ENCODE measurements around the gene IFI16. TPM values are rescaled to one million over a fixed set of nuclear protein-coding genes. Genes with fewer than 3 reads are reported as not detected.

The IFI16 gene
- total RNA-seq, 1 experiment from 2014 or later, result 139 TPM

DNA sequence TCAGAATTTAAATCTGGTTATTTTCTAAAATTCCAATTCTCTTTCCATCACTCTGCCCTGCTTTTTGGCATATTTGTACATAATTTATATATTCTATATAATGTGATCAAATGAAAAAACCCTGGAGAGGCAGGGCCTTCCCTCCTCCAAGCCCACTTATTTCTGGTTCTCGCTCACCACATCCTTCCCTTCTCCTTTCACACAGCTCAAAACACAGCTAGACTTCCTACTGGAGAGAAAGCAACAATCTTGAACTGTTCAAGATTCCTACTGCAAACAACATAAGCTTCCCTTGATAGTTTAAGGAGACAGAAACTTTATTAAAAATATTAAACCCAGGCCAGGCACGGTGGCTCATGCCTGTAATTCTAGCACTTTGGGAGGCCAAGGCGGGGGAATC is 74.4 kb downstream of the IFI16 start:
- BruUV-seq (replicated peaks), result no TSS peak
- Mint-ChIP-seq H3K4me3 (ENCODE audit: unreplicated experiment) (no peak overlapping the region), H3K36me3 (ENCODE audit: insufficient read depth, unreplicated experiment) (no peaks in the 10 kb centered on the region), H3K27me3 (ENCODE audit: insufficient read depth, unreplicated experiment) (no peaks in the 10 kb centered on the region), H3K9me3 (ENCODE audit: unreplicated experiment) (no peaks in the 10 kb centered on the region), H3K4me1 (ENCODE audit: insufficient read depth, unreplicated experiment) (peaks cover 12% of the 10 kb centered on the region), H3K27ac (ENCODE audit: low read depth, unreplicated experiment) (no peak overlapping the region)
- ChIA-PET POLR2A (no interaction called here), CTCF (interaction anchor here (0.5 to 3.5 kb wide), 3 partner anchors 12 to 1050 kb away, joined by 3 to 43 read pairs (median 4); no protein-coding TSS in a partner anchor)
- TF ChIP-seq, protein P1, sequence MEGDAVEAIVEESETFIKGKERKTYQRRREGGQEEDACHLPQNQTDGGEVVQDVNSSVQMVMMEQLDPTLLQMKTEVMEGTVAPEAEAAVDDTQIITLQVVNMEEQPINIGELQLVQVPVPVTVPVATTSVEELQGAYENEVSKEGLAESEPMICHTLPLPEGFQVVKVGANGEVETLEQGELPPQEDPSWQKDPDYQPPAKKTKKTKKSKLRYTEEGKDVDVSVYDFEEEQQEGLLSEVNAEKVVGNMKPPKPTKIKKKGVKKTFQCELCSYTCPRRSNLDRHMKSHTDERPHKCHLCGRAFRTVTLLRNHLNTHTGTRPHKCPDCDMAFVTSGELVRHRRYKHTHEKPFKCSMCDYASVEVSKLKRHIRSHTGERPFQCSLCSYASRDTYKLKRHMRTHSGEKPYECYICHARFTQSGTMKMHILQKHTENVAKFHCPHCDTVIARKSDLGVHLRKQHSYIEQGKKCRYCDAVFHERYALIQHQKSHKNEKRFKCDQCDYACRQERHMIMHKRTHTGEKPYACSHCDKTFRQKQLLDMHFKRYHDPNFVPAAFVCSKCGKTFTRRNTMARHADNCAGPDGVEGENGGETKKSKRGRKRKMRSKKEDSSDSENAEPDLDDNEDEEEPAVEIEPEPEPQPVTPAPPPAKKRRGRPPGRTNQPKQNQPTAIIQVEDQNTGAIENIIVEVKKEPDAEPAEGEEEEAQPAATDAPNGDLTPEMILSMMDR (IDR thresholded peaks at IDR 0.05; ENCODE audit: unreplicated experiment), result no peak
- no peak for DNase-seq (ENCODE audit: unreplicated experiment)
- intact Hi-C loops (cut with micrococcal nuclease), result no loop called here

DNA sequence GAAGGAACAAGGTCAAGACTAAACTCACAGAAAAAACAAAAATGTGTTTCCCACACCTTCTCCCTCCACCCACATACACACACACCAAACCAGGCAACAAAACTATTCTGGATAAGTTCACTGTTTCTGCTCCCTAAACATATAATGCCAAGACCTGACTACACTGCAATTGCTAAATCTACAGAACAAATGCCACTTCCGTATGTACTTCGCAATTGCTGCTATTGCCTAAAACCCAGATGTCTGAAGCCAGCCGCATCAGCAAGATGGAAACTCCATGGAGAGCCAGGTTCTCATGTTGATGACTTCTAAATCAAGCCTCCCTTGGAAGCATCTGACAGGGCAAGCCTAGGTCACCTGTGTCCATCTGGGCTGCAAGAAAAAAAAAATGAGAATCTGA is 75.2 kb downstream of the IFI16 start:
- ChIA-PET CTCF (interaction anchor here (1.5 to 3.5 kb wide), 2 partner anchors 9 to 12 kb away, joined by 10 to 43 read pairs; partner anchors contain the start of gene AIM2), POLR2A (interaction anchor here (1.5 kb wide), 1 partner anchor 29 kb away, joined by 4 read pairs; no protein-coding TSS in a partner anchor)
- Mint-ChIP-seq H3K9me3 (ENCODE audit: unreplicated experiment) (no peaks in the 10 kb centered on the region), H3K36me3 (ENCODE audit: insufficient read depth, unreplicated experiment) (no peaks in the 10 kb centered on the region), H3K27me3 (ENCODE audit: insufficient read depth, unreplicated experiment) (no peaks in the 10 kb centered on the region), H3K4me3 (ENCODE audit: unreplicated experiment) (no peak overlapping the region), H3K27ac (ENCODE audit: low read depth, unreplicated experiment) (no peak overlapping the region), H3K4me1 (ENCODE audit: insufficient read depth, unreplicated experiment) (peaks cover 12% of the 10 kb centered on the region)
- BruUV-seq (replicated peaks), result no TSS peak
- peak; percentile 35 for DNase-seq (ENCODE audit: unreplicated experiment)
- intact Hi-C loops (cut with micrococcal nuclease), result no loop called here
- TF ChIP-seq, protein P1 (IDR thresholded peaks at IDR 0.05; ENCODE audit: unreplicated experiment), result no peak

DNA sequence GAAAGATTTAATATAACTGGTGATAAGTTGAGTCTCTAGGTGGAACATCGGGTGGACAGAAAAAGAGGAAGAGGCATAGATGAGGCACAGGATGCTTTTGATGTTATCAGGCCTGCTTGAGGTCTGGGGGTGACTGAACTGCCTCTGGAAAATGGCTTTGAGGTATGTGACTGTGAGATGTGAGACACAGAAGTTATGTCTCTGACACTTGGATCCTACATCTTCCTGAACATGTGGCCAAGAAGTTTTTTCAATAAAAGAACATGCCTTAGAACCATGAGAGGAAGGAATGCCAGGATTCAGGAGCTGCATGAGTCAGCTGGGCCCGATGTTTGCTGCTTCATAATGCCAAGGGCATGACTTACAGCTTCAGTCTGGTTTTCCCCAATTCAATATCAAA is 78.3 kb downstream of the IFI16 start:
- Mint-ChIP-seq H3K4me3 (ENCODE audit: unreplicated experiment) (no peak overlapping the region), H3K9me3 (ENCODE audit: unreplicated experiment) (no peaks in the 10 kb centered on the region), H3K36me3 (ENCODE audit: insufficient read depth, unreplicated experiment) (no peaks in the 10 kb centered on the region), H3K27ac (ENCODE audit: low read depth, unreplicated experiment) (peak overlapping the region; percentile 82), H3K4me1 (ENCODE audit: insufficient read depth, unreplicated experiment) (peaks cover 32% of the 10 kb centered on the region), H3K27me3 (ENCODE audit: insufficient read depth, unreplicated experiment) (no peaks in the 10 kb centered on the region)
- ChIA-PET CTCF (interaction anchor here (0.7 to 2.2 kb wide), 13 partner anchors 10 to 941 kb away, joined by 3 to 27 read pairs (median 3); no protein-coding TSS in a partner anchor), POLR2A (interaction anchor here (0.5 to 1.3 kb wide), 8 partner anchors 10 to 926 kb away, joined by 3 to 9 read pairs (median 3); partner anchors contain the start of gene IFI16)
- TF ChIP-seq, protein P1 (IDR thresholded peaks at IDR 0.05; ENCODE audit: unreplicated experiment), result no peak
- no TSS peak for BruUV-seq (replicated peaks)
- intact Hi-C loops (cut with micrococcal nuclease), result no loop called here
- peak; percentile 77 for DNase-seq (ENCODE audit: unreplicated experiment)

DNA sequence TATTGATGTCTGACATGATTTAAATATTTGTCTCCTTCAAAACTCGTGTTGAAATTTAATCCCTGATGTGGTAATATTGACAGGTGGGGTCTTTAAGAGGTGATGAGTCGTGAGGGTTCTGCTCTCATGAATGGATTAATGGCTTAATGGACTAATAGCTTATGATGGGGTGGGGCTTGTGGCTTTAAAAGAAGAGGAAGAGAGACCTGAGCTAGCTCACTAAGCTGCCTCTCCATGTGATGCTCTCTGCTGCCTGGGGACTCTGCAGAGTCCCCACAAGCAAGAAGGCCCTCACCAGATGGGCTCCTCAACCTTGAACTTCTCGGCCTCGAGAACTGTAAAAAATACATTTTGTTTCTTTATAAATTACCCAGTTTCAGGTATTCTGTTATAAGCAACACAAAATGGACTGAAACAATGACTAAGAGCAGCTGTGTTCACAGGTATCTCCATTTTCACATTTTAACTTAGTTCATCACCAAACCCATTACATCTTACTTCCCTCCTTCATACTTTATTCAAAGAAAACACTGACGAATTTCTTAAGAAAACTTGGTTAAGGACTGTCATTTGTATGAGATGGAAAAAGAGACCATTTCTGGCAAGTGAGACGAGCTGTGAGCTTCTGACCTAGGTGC is 79.0 kb downstream of the IFI16 start:
- Mint-ChIP-seq H3K27me3 (ENCODE audit: insufficient read depth, unreplicated experiment) (no peaks in the 10 kb centered on the region), H3K27ac (ENCODE audit: low read depth, unreplicated experiment) (peak overlapping the region; percentile 82), H3K9me3 (ENCODE audit: unreplicated experiment) (no peaks in the 10 kb centered on the region), H3K4me1 (ENCODE audit: insufficient read depth, unreplicated experiment) (peaks cover 32% of the 10 kb centered on the region), H3K36me3 (ENCODE audit: insufficient read depth, unreplicated experiment) (no peaks in the 10 kb centered on the region), H3K4me3 (ENCODE audit: unreplicated experiment) (no peak overlapping the region)
- ChIA-PET POLR2A (interaction anchor here (0.6 to 1.3 kb wide), 8 partner anchors 10 to 795 kb away, joined by 3 to 9 read pairs (median 3); partner anchors contain the start of gene IFI16), CTCF (interaction anchor here (0.6 to 2.7 kb wide), 23 partner anchors 10 to 1974 kb away, joined by 3 to 27 read pairs (median 3); partner anchors contain the start of genes AIM2 and IFI16)
- TF ChIP-seq, protein P1 (IDR thresholded peaks at IDR 0.05; ENCODE audit: unreplicated experiment), result no peak
- BruUV-seq (replicated peaks), result no TSS peak
- intact Hi-C loops (cut with micrococcal nuclease), result no loop called here
- no peak for DNase-seq (ENCODE audit: unreplicated experiment)

Data from MCF 10A (cell line).